Loucy (cell line): ENCODE measurements around the gene NOD2.

Source experiments
- H2AFZ ChIP-seq: fragments of 200-600 bp; sonication (generic); 2 replicates; pipeline ENCODE4 v1.6.0; 2016; ENCODE audit warnings: antibody characterized with exemption, mild to moderate bottlenecking, low read length, moderate library complexity
- H3F3A ChIP-seq: fragments of 200-600 bp; 2 replicates; pipeline ENCODE4 v1.6.0; 2016; ENCODE audit warnings: antibody characterized with exemption, low read depth, mild to moderate bottlenecking
- H3K27me3 ChIP-seq: fragments of 200-600 bp; sonication (generic); 2 replicates; pipeline ENCODE4 v1.6.1; 2014; ENCODE audit warnings: low read length, mild to moderate bottlenecking; ENCODE audit not compliant: insufficient read depth, poor library complexity, severe bottlenecking
- H3K36me3 ChIP-seq: fragments of 200-600 bp; sonication (generic); 2 replicates; pipeline ENCODE4 v1.6.1; 2016; ENCODE audit warnings: low read length; ENCODE audit not compliant: insufficient read depth
- H3K4me1 ChIP-seq: fragments of 200-600 bp; sonication (generic); 2 replicates; pipeline ENCODE4 v1.5.1; 2014; ENCODE audit warnings: low read length, mild to moderate bottlenecking; ENCODE audit not compliant: insufficient read depth, poor library complexity, severe bottlenecking
- H3K4me2 ChIP-seq: fragments of 200-600 bp; sonication (generic); 2 replicates; pipeline ENCODE4 v1.6.0; 2014; ENCODE audit warnings: antibody characterized with exemption, low read length, low read depth, mild to moderate bottlenecking; ENCODE audit not compliant: poor library complexity, severe bottlenecking
- H3K4me3 ChIP-seq: fragments of 200-600 bp; sonication (generic); 2 replicates; pipeline ENCODE4 v1.5.1; 2014; ENCODE audit warnings: low read length, mild to moderate bottlenecking, mixed read lengths; ENCODE audit not compliant: poor library complexity, severe bottlenecking
- H3K79me2 ChIP-seq: fragments of 200-600 bp; sonication (generic); 2 replicates; pipeline ENCODE4 v1.6.1; 2014; ENCODE audit warnings: low read length; ENCODE audit not compliant: insufficient read depth
- H3K9ac ChIP-seq: fragments of 200-600 bp; sonication (generic); 2 replicates; pipeline ENCODE4 v1.6.0; 2014; ENCODE audit warnings: mild to moderate bottlenecking, low read depth, low read length, moderate library complexity; ENCODE audit not compliant: poor library complexity, severe bottlenecking
- H3K9me2 ChIP-seq: fragments of 200-600 bp; sonication (generic); replicated peaks from 2 replicates; pipeline ENCODE4 v1.6.1; 2016; ENCODE audit warnings: low read depth, low read length, mixed read lengths
- H3K9me3 ChIP-seq: fragments of 200-600 bp; sonication (generic); 2 replicates; pipeline ENCODE4 v1.6.1; 2014; ENCODE audit warnings: mild to moderate bottlenecking, antibody characterized with exemption, low read length, low read depth; ENCODE audit not compliant: insufficient read depth
- H4K20me1 ChIP-seq: fragments of 200-600 bp; sonication (generic); 2 replicates; pipeline ENCODE4 v1.6.0; 2014; ENCODE audit warnings: antibody characterized with exemption, low read length, mild to moderate bottlenecking; ENCODE audit not compliant: insufficient read depth, poor library complexity, severe bottlenecking
- CTCF ChIP-seq: fragments of 200-600 bp; sonication (generic); conservative IDR thresholded peaks from 2 replicates; pipeline ENCODE4 v1.5.1; 2014; ENCODE audit warnings: mild to moderate bottlenecking, antibody characterized with exemption, low read length
- EZH2phosphoT487 ChIP-seq: fragments of 200-600 bp; IDR thresholded peaks from 2 replicates; pipeline ENCODE4 v1.6.1; 2018; ENCODE audit warnings: antibody characterized with exemption, mild to moderate bottlenecking, moderate library complexity, borderline replicate concordance

Gene NOD2

GRCh38 chr16:50712956-50713355, 19.6 kb downstream of the NOD2 start:
- H3K4me1 ChIP-seq = peaks cover 11% of the 10 kb centered on the region
- TF ChIP-seq EZH2phosphoT487 (no peak), CTCF (no peak)
- H3K9me3 ChIP-seq = no peaks in the 10 kb centered on the region
- H4K20me1 ChIP-seq = no peaks in the 10 kb centered on the region
- H3K4me3 ChIP-seq = no peak overlapping the region
- no peaks in the 10 kb centered on the region for H3K79me2 ChIP-seq
- no peaks in the 10 kb centered on the region for H3K36me3 ChIP-seq
- no peaks in the 10 kb centered on the region for H3F3A ChIP-seq
- H3K9me2 ChIP-seq = no peaks in the 10 kb centered on the region
- H3K9ac ChIP-seq = no peak overlapping the region
- H3K27me3 ChIP-seq = no peaks in the 10 kb centered on the region
- H2AFZ ChIP-seq = no peak overlapping the region
- H3K4me2 ChIP-seq = no peak overlapping the region

- no peaks in the 10 kb centered on the region for H4K20me1 ChIP-seq
- no peaks in the 10 kb centered on the region for H3K9me2 ChIP-seq
- peaks cover 29% of the 10 kb centered on the region for H3K4me1 ChIP-seq
- H3K36me3 ChIP-seq = no peaks in the 10 kb centered on the region
- no peak overlapping the region for H3K4me2 ChIP-seq
- no peak overlapping the region for H3K4me3 ChIP-seq
- H3K9ac ChIP-seq = no peak overlapping the region
- TF ChIP-seq CTCF = no peak
- TF ChIP-seq EZH2phosphoT487 = no peak
- H3K27me3 ChIP-seq = no peaks in the 10 kb centered on the region
- peak overlapping the region; percentile 15; the same call in 1 of the 2 replicates for H2AFZ ChIP-seq
- H3K9me3 ChIP-seq = no peaks in the 10 kb centered on the region
- no peaks in the 10 kb centered on the region for H3K79me2 ChIP-seq
- H3F3A ChIP-seq = no peaks in the 10 kb centered on the region; the same call in 1 of the 2 replicates
Measured at GRCh38 chr16:50717091-50717490, 23.7 kb downstream of the NOD2 start.

- no peak overlapping the region for H3K4me2 ChIP-seq
- no peaks in the 10 kb centered on the region for H3K9me2 ChIP-seq
- peaks cover 33% of the 10 kb centered on the region for H3K4me1 ChIP-seq
- no peaks in the 10 kb centered on the region; the same call in 1 of the 2 replicates for H3F3A ChIP-seq
- no peak overlapping the region for H3K4me3 ChIP-seq
- TF ChIP-seq EZH2phosphoT487 (no peak), CTCF (no peak)
- no peaks in the 10 kb centered on the region for H3K79me2 ChIP-seq
- no peaks in the 10 kb centered on the region for H4K20me1 ChIP-seq
- no peaks in the 10 kb centered on the region for H3K36me3 ChIP-seq
- no peaks in the 10 kb centered on the region for H3K27me3 ChIP-seq
- H3K9me3 ChIP-seq = no peaks in the 10 kb centered on the region
- no peak overlapping the region for H2AFZ ChIP-seq
- no peak overlapping the region for H3K9ac ChIP-seq
Measured at GRCh38 chr16:50717494-50717893, 24.1 kb downstream of the NOD2 start.
